Stomach (tissue), 9 donors: ENCODE data around the gene DIDO1. TPM values are rescaled to one million over a fixed set of nuclear protein-coding genes. Genes with fewer than 3 reads are reported as not detected.

Experiments used
- DNase-seq, 2 donors: peaks; one replicate each; pipeline versions ENCODE4 v3.0.0 to v3.0.0-alpha.2; 2013 to 2019
- H3K27ac ChIP-seq, 5 donors: fragments of 200-600 bp in 4 of 5; sonication (generic) in 4 of 5; one replicate each; pipeline ENCODE4 v1.5.1; 2013 to 2019; ENCODE audit warnings: mild to moderate bottlenecking in 1 of 5, moderate library complexity in 1 of 5
- H3K27me3 ChIP-seq, 3 donors: fragments of 200-600 bp; sonication (generic); one replicate each; pipeline ENCODE4 v1.5.1; 2017 to 2019; ENCODE audit warnings: mixed run types in 1 of 3
- H3K36me3 ChIP-seq, 4 donors: fragments of 200-600 bp; sonication (generic); 1 replicate in 3 of 4; 2 replicates in 1 of 4; pipeline ENCODE4 v1.5.1; 2016 to 2019
- H3K4me1 ChIP-seq, 4 donors: fragments of 200-600 bp; sonication (generic); one replicate each; pipeline ENCODE4 v1.5.1; 2016 to 2019
- H3K4me3 ChIP-seq, 4 donors: fragments of 200-600 bp; sonication (generic) in 3 of 4; one replicate each; pipeline ENCODE4 v1.5.1; 2016 to 2019; ENCODE audit warnings: mild to moderate bottlenecking in 1 of 4
- H3K9me3 ChIP-seq, 4 donors: fragments of 200-600 bp; sonication (generic); one replicate each; pipeline ENCODE4 v1.5.1; 2016 to 2019
- EP300 ChIP-seq: sonication (generic); formaldehyde crosslinking; IDR thresholded peaks from one replicate; pipeline ENCODE4 v1.6.1; 2017; ENCODE audit warnings: antibody characterized with exemption
- POLR2A ChIP-seq, 4 donors: fragments of 450-650 bp; IDR thresholded peaks; one replicate each; pipeline ENCODE4 v1.6.1; 2016; ENCODE audit warnings: antibody characterized with exemption in 4 of 4, control low read depth in 2 of 4, mild to moderate bottlenecking in 1 of 4, moderate library complexity in 1 of 4
- POLR2AphosphoS5 ChIP-seq, 3 donors: sonication (generic); formaldehyde crosslinking; IDR thresholded peaks; one replicate each; pipeline ENCODE4 v1.6.1; 2016; ENCODE audit warnings: antibody characterized with exemption in 3 of 3
- WGBS, 5 donors: extraction: QIAGEN DNeasy Blood & Tissue Kit in 3 of 5; methylation state at CpG; one replicate each; pipeline versions ENCODE4 v1.1.5 to v1.1.7; 2013 to 2018; 5-methylcytosine and 5-hydroxymethylcytosine counted together
- intact Hi-C: fragments of 100-400 bp; cut with DNase I; formaldehyde crosslinking; loops from one replicate; pipeline ENCODE4 v1.15.1; 2023; ENCODE audit warnings: low total_unique reads
- polyA plus RNA-seq, 3 donors: library from polyadenylated mRNA; stranded (reverse); fragments of 200-250 nt; gene quantifications; one replicate each; pipeline ENCODE4 v1.2.3, GENCODE V29; 2013
- total RNA-seq, 5 donors: library from RNA; depleted of rRNA; stranded (reverse); fragments of >200 nt; gene quantifications; one replicate each; pipeline versions ENCODE4 v1.1.0 to v1.2.3, GENCODE V29; 2014 to 2016
- TF ChIP-seq, protein P1 (sequence below), 7 experiments: fragments of 450-650 bp in 4 of 7; fragments of 200-600 bp in 3 of 7; sonication (generic) in 3 of 7; IDR thresholded peaks; one replicate each; pipeline ENCODE4 v1.5.1; 2016 to 2019; ENCODE audit warnings: antibody characterized with exemption in 7 of 7, control low read depth in 2 of 7, mild to moderate bottlenecking in 1 of 7
- donor health status: healthy with polysubstance abuse.
- donor health status: Bipolar disorder and iron deficiency.
- donor health status: healthy.

The DIDO1 gene
- total and polyA plus RNA-seq, 8 donors = 8.1 to 117 (median 57.7) TPM

DNA sequence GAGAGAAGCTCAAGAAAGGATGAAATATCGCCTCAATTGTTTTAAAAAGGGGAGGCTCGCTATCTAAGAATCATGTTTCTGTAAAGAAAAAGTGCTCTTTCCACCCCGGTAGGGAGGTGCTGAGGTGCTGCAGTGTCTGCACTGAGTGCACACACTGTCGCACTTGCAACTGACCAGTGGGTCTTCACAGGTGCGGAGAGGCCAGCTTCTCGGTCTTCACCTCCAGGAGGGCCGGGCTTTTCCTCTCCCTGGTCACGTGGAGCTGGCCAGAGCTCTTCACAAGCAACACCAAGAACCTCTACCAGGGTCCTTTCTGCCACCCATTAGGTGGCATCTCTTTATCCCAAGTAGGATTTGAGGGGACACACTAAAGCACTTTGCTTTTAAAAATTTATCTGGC, 36.9 kb downstream of the DIDO1 start:
- H3K36me3 ChIP-seq = peaks cover 74 to 90% (median 85%) of the 10 kb centered on the region in 4 donors
- 92 to 96% (median 93%) methylated on average over 8 of the region's 8 CpGs for WGBS, 5 donors
- H3K27me3 ChIP-seq = no peaks in the 10 kb centered on the region
- TF ChIP-seq, protein P1, sequence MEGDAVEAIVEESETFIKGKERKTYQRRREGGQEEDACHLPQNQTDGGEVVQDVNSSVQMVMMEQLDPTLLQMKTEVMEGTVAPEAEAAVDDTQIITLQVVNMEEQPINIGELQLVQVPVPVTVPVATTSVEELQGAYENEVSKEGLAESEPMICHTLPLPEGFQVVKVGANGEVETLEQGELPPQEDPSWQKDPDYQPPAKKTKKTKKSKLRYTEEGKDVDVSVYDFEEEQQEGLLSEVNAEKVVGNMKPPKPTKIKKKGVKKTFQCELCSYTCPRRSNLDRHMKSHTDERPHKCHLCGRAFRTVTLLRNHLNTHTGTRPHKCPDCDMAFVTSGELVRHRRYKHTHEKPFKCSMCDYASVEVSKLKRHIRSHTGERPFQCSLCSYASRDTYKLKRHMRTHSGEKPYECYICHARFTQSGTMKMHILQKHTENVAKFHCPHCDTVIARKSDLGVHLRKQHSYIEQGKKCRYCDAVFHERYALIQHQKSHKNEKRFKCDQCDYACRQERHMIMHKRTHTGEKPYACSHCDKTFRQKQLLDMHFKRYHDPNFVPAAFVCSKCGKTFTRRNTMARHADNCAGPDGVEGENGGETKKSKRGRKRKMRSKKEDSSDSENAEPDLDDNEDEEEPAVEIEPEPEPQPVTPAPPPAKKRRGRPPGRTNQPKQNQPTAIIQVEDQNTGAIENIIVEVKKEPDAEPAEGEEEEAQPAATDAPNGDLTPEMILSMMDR (IDR thresholded peaks at IDR 0.05) = no peak
- TF ChIP-seq EP300 (no peak), POLR2AphosphoS5 (IDR thresholded peaks at IDR 0.05) (no peak), POLR2A (IDR thresholded peaks at IDR 0.05) (no peak)
- DNase-seq = no peak
- peaks cover 0 to 18% (median 10%) of the 10 kb centered on the region in 4 donors for H3K4me1 ChIP-seq
- intact Hi-C loops = no loop called here
- H3K9me3 ChIP-seq = no peaks in the 10 kb centered on the region
- H3K27ac ChIP-seq = no peak overlapping the region
- H3K4me3 ChIP-seq = no peak overlapping the region

DNA sequence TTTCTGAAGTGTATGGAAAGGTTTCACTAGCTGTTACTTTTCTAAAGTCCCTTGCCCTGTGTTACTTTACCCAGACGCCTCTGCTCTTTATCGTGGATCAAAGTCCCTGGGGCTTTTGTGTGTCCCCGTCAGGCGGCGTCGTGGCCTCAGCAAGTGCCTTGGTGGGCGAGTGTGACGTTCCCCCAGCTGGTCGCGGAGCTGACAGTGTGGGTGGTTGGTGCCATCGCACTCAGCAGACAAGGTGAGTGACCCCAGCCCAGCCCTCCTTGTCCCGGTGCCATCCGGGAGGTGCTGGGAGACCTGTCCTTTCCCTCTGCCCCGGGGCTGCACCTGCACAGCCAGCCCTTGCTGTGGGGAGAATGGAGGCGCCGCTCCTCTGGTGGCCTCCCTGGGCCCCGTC, 37.4 kb downstream of the DIDO1 start:
- no peaks in the 10 kb centered on the region for H3K9me3 ChIP-seq
- H3K4me1 ChIP-seq = peaks cover 0 to 18% (median 10%) of the 10 kb centered on the region in 4 donors
- DNase-seq = no peak
- H3K27me3 ChIP-seq = no peaks in the 10 kb centered on the region
- H3K4me3 ChIP-seq = no peak overlapping the region
- H3K36me3 ChIP-seq = peaks cover 69 to 85% (median 80%) of the 10 kb centered on the region in 4 donors
- TF ChIP-seq POLR2AphosphoS5 (IDR thresholded peaks at IDR 0.05) (no peak), POLR2A (IDR thresholded peaks at IDR 0.05) (no peak), EP300 (no peak)
- TF ChIP-seq, protein P1 (IDR thresholded peaks at IDR 0.05) = no peak
- 90 to 96% (median 94%) methylated on average over 17 of the region's 17 CpGs for WGBS, 5 donors
- intact Hi-C loops = no loop called here
- H3K27ac ChIP-seq = no peak overlapping the region

DNA sequence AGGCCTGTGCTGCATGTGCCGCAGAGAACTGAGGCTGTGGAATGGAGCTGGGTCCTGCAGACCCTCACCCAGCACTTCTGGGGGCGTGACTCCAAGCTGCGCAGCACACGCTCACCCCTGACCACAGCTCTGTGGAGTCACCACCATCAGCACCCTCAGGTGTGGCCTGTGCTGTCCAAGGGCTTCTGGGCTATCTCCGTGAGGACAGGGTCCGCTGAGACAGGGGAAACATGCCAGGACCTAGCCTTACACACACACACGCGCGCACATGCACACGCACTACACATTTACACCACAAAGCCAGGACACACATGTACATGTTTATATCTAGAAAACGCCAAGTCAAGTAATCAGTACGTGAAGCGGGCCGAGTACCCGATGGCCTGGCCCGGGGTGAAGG, 37.9 kb downstream of the DIDO1 start:
- H3K27me3 ChIP-seq = no peaks in the 10 kb centered on the region
- peaks cover 64 to 80% (median 75%) of the 10 kb centered on the region in 4 donors for H3K36me3 ChIP-seq
- H3K9me3 ChIP-seq = no peaks in the 10 kb centered on the region
- TF ChIP-seq POLR2A (IDR thresholded peaks at IDR 0.05) = no peak
- peaks cover 0 to 18% (median 10%) of the 10 kb centered on the region in 4 donors for H3K4me1 ChIP-seq
- H3K27ac ChIP-seq = no peak overlapping the region
- DNase-seq = no peak
- no peak overlapping the region for H3K4me3 ChIP-seq
- 90 to 97% (median 95%) methylated on average over 13 to 16 of the region's 16 CpGs for WGBS, 5 donors
- intact Hi-C loops = no loop called here

DNA sequence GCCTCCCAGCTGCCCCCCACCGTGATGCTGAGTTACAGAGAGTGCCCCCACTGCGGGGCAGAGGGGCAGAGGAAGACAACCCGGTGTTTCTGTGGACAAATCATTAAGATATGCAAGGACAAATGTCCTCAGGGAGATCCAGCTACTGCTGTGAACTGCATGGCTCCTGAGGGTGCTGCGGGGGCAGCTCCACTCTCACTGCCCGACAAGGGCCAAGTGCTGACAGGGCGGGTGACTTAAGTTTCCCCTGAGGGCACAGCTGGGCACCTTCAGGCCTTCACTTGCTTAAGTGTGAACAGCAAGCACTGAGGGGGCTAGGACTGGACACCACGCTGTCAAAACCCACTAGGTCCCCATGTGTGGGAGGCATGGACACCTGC, 38.5 kb downstream of the DIDO1 start:
- no peak for TF ChIP-seq POLR2A (IDR thresholded peaks at IDR 0.05)
- TF ChIP-seq, protein P1 (IDR thresholded peaks at IDR 0.05) = no peak
- TF ChIP-seq POLR2AphosphoS5 (IDR thresholded peaks at IDR 0.05) = no peak
- no peak for TF ChIP-seq EP300
- no peaks in the 10 kb centered on the region for H3K9me3 ChIP-seq
- no peak overlapping the region for H3K4me3 ChIP-seq
- H3K27me3 ChIP-seq = no peaks in the 10 kb centered on the region
- WGBS, 5 donors = 81 to 90% (median 87%) methylated on average over 4 to 7 of the region's 7 CpGs
- H3K27ac ChIP-seq = peak overlapping the region in 3 of 5 donors; percentile 5 to 57 (median 44)
- no peak for DNase-seq
- peaks cover 0 to 18% (median 10%) of the 10 kb centered on the region in 4 donors for H3K4me1 ChIP-seq
- intact Hi-C loops = no loop called here
- H3K36me3 ChIP-seq = peaks cover 58 to 74% (median 69%) of the 10 kb centered on the region in 4 donors

DNA sequence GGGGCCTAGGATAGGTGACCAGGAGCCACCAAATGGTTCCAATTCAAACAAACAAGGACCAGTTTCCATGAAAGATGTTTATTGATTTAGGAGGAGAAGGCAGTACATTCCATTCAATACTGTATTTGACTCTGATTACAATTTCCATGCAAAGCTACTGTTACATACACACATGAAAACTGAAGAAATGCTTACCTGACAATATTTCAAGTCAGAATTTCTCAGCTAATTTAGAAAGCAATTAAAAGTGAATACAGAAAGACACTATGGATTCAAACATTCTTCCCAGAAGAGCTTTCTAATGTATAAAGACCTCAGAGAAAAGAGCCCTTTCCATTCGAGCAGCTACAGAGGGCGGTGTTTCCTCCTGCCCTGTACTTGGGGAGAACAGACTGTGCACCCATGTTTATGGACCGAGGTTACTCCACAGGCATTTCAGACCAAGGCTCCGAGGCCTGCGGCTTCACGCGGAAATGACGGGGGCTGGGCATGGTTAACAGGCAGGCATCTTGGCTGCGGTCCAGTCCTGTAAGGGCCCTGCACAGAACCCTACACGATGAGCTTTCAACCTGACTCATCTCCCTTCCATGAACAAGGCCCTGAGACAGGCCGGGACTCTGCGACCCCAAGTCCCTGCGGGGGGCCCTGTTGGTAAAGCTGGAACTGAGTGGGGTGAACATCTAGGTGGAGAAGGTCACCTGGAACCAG, 39.0 kb downstream of the DIDO1 start:
- TF ChIP-seq EP300 = no peak
- no peak for TF ChIP-seq POLR2A (IDR thresholded peaks at IDR 0.05)
- peak in 1 of 3 donors; percentile 24 for TF ChIP-seq POLR2AphosphoS5 (IDR thresholded peaks at IDR 0.05)
- H3K27me3 ChIP-seq = no peaks in the 10 kb centered on the region
- DNase-seq = peak; percentile 67 to 73
- 35 to 58% (median 50%) methylated on average over 13 of the region's 13 CpGs for WGBS, 5 donors
- no peaks in the 10 kb centered on the region for H3K9me3 ChIP-seq
- peak overlapping the region in 3 of 5 donors; percentile 5 to 57 (median 44) for H3K27ac ChIP-seq
- H3K4me1 ChIP-seq = peaks cover 0 to 18% (median 10%) of the 10 kb centered on the region in 4 donors
- H3K36me3 ChIP-seq = peaks cover 54 to 70% (median 64%) of the 10 kb centered on the region in 4 donors
- H3K4me3 ChIP-seq = no peak overlapping the region
- intact Hi-C loops = no loop called here
